Cardiac fibroblast (primary cell): ENCODE results near the gene ATP1A3.

Experiments used
- DNase-seq, 2 donors: peaks; one replicate each; pipeline versions ENCODE4 v3.0.0 to v3.0.0-alpha.2; 2010; ENCODE audit warnings: low read depth in 2 of 2
- H3K4me3 ChIP-seq, 2 donors: replicated peaks in 1 of 2; 1 replicate in 1 of 2; 2 replicates in 1 of 2; pipeline ENCODE4 v1.5.1; 2011; ENCODE audit warnings: low read depth in 2 of 2, low read length in 2 of 2, mild to moderate bottlenecking in 2 of 2, moderate library complexity in 1 of 2
- TF ChIP-seq, protein P1 (sequence below): IDR thresholded peaks from one replicate; pipeline ENCODE4 v1.5.1; 2011; ENCODE audit warnings: low read depth, mild to moderate bottlenecking, low read length, inconsistent platforms

ATP1A3 gene

GRCh38 chr19:41967054-41967783 lies 26.8 kb downstream of the ATP1A3 start:
- H3K4me3 ChIP-seq = no peak overlapping the region
- DNase-seq = no peak

GRCh38 chr19:41965106-41965505 lies 28.9 kb downstream of the ATP1A3 start:
- no peak for DNase-seq
- no peak overlapping the region for H3K4me3 ChIP-seq
- TF ChIP-seq, protein P1, sequence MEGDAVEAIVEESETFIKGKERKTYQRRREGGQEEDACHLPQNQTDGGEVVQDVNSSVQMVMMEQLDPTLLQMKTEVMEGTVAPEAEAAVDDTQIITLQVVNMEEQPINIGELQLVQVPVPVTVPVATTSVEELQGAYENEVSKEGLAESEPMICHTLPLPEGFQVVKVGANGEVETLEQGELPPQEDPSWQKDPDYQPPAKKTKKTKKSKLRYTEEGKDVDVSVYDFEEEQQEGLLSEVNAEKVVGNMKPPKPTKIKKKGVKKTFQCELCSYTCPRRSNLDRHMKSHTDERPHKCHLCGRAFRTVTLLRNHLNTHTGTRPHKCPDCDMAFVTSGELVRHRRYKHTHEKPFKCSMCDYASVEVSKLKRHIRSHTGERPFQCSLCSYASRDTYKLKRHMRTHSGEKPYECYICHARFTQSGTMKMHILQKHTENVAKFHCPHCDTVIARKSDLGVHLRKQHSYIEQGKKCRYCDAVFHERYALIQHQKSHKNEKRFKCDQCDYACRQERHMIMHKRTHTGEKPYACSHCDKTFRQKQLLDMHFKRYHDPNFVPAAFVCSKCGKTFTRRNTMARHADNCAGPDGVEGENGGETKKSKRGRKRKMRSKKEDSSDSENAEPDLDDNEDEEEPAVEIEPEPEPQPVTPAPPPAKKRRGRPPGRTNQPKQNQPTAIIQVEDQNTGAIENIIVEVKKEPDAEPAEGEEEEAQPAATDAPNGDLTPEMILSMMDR = no peak

More at GRCh38 chr19:41967054-41967783, 26.8 kb downstream of the ATP1A3 start:
- TF ChIP-seq, protein P1 = no peak

GRCh38 chr19:41960973-41961372 lies 33.1 kb downstream of the ATP1A3 start:
- DNase-seq = no peak
- no peak overlapping the region for H3K4me3 ChIP-seq
- TF ChIP-seq, protein P1 = no peak

GRCh38 chr19:41959056-41960053 lies 34.7 kb downstream of the ATP1A3 start, which contains the start of gene RABAC1:
RABAC1 (minus strand) TSS chr19:41959321; CDS start chr19:41959292, 29 bp downstream.
- TF ChIP-seq, protein P1 = peak; percentile 27
- peak; percentile 90 to 93 for DNase-seq
- H3K4me3 ChIP-seq = peak within 1 kb of the TSS; percentile 88 to 96

GRCh38 chr19:41958367-41959055 lies 35.5 kb downstream of the ATP1A3 start:
- TF ChIP-seq, protein P1 = no peak
- peak; percentile 71 to 74 for DNase-seq
- H3K4me3 ChIP-seq = peak overlapping the region; percentile 88 to 96

- peak; percentile 83 to 87 for DNase-seq
- TF ChIP-seq, protein P1 = peak; percentile 86
- H3K4me3 ChIP-seq = peak overlapping the region; percentile 88 to 96
These were observed 36.1 kb downstream of the ATP1A3 start for GRCh38 chr19:41957838-41958366.
